KMS-11 (cell line): ENCODE results near the gene BICRA.
"Not testable (repeated sequence)": the region's sequence is repeated elsewhere in the genome, so short reads cannot be mapped to it uniquely, and the experiment has no call there.

ENCODE experiments used
- H2AFZ ChIP-seq: fragments of 200-600 bp; sonication (generic); 2 replicates; pipeline ENCODE4 v1.6.1; 2016; ENCODE audit warnings: antibody characterized with exemption, mixed run types, low read depth
- H3K27ac ChIP-seq: fragments of 200-600 bp; sonication (generic); 2 replicates; pipeline ENCODE4 v1.6.1; 2016; ENCODE audit warnings: mild to moderate bottlenecking, mixed run types
- H3K27me3 ChIP-seq: fragments of 200-600 bp; sonication (generic); 2 replicates; pipeline ENCODE4 v1.6.1; 2017; ENCODE audit warnings: mild to moderate bottlenecking, low read depth, mixed run types, moderate library complexity; ENCODE audit not compliant: insufficient read depth
- H3K36me3 ChIP-seq: fragments of 200-600 bp; sonication (generic); 2 replicates; pipeline ENCODE4 v1.6.1; 2017; ENCODE audit warnings: mild to moderate bottlenecking, mixed run types; ENCODE audit not compliant: insufficient read depth
- H3K4me1 ChIP-seq: fragments of 200-600 bp; sonication (generic); 2 replicates; pipeline ENCODE4 v1.6.1; 2016; ENCODE audit warnings: mild to moderate bottlenecking, low read depth, mixed run types; ENCODE audit not compliant: poor library complexity, severe bottlenecking
- H3K4me2 ChIP-seq: fragments of 200-600 bp; sonication (generic); 2 replicates; pipeline ENCODE4 v1.7.0; 2016; ENCODE audit warnings: mild to moderate bottlenecking, mixed run types
- H3K4me3 ChIP-seq: fragments of 200-600 bp; sonication (generic); IDR thresholded peaks from 2 replicates; pipeline ENCODE4 v1.6.1; 2017; ENCODE audit warnings: low read depth, low read length, mixed read lengths; ENCODE audit not compliant: insufficient read depth
- H3K79me2 ChIP-seq: fragments of 200-600 bp; sonication (generic); 2 replicates; pipeline ENCODE4 v1.6.1; 2016; ENCODE audit warnings: low read depth, mixed run types; ENCODE audit not compliant: insufficient read depth
- H3K9ac ChIP-seq: fragments of 200-600 bp; sonication (generic); 2 replicates; pipeline ENCODE4 v1.6.1; 2016; ENCODE audit warnings: mild to moderate bottlenecking, mixed run types
- H4K20me1 ChIP-seq: fragments of 200-600 bp; sonication (generic); 2 replicates; pipeline ENCODE4 v1.6.1; 2016; ENCODE audit warnings: mild to moderate bottlenecking, mixed run types; ENCODE audit not compliant: insufficient read depth
- TF ChIP-seq, protein P1 (sequence below): fragments of 200-600 bp; sonication (generic); conservative IDR thresholded peaks from 2 replicates; pipeline ENCODE4 v1.6.1; 2017; ENCODE audit warnings: low read depth, mild to moderate bottlenecking, antibody characterized with exemption, low read length, moderate library complexity, mixed read lengths

BICRA gene

DNA sequence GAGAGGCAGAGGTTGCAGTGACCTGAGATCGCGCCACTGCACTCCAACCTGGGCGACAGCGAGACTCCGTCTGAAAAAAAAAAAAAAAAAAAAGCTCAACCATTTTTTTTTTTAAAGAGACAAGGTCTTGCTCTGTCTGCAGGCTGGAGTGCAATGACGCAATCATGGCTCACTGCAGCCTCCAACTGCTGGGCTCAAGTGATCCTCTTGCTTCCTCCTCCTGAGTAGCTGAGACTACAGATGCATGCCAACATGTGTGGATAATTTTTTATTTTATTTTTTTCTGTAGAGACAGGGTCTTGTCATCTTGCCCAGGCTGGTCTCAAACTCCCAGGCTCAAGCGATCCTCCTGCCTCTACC lies 114.6 kb downstream of the BICRA start:
- H3K27me3 ChIP-seq = peaks cover 78% of the 10 kb centered on the region
- H2AFZ ChIP-seq = peak overlapping the region; percentile 58; the same call in 1 of the 2 replicates
- H3K4me1 ChIP-seq = peaks cover 17% of the 10 kb centered on the region
- TF ChIP-seq, protein P1, sequence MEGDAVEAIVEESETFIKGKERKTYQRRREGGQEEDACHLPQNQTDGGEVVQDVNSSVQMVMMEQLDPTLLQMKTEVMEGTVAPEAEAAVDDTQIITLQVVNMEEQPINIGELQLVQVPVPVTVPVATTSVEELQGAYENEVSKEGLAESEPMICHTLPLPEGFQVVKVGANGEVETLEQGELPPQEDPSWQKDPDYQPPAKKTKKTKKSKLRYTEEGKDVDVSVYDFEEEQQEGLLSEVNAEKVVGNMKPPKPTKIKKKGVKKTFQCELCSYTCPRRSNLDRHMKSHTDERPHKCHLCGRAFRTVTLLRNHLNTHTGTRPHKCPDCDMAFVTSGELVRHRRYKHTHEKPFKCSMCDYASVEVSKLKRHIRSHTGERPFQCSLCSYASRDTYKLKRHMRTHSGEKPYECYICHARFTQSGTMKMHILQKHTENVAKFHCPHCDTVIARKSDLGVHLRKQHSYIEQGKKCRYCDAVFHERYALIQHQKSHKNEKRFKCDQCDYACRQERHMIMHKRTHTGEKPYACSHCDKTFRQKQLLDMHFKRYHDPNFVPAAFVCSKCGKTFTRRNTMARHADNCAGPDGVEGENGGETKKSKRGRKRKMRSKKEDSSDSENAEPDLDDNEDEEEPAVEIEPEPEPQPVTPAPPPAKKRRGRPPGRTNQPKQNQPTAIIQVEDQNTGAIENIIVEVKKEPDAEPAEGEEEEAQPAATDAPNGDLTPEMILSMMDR = no peak
- no peak overlapping the region for H3K27ac ChIP-seq
- H3K79me2 ChIP-seq = no peaks in the 10 kb centered on the region
- no peaks in the 10 kb centered on the region for H3K36me3 ChIP-seq
- peak overlapping the region; percentile 72 for H3K4me2 ChIP-seq
- H3K4me3 ChIP-seq = no peak overlapping the region
- H3K9ac ChIP-seq = peak overlapping the region; percentile 34; the same call in 1 of the 2 replicates
- H4K20me1 ChIP-seq = no peaks in the 10 kb centered on the region

GRCh38 chr19:47725759-47726401 lies 116.9 kb downstream of the BICRA start:
- TF ChIP-seq, protein P1 = no peak
- Histone ChIP-seq H3K4me1 (peaks cover 17% of the 10 kb centered on the region), H3K36me3 (no peaks in the 10 kb centered on the region), H2AFZ (no peak overlapping the region), H3K9ac (no peak overlapping the region), H3K79me2 (no peaks in the 10 kb centered on the region), H3K27me3 (peaks cover 84% of the 10 kb centered on the region), H3K4me3 (no peak overlapping the region), H4K20me1 (no peaks in the 10 kb centered on the region), H3K4me2 (no peak overlapping the region), H3K27ac (no peak overlapping the region)

- no peaks in the 10 kb centered on the region for H3K79me2 ChIP-seq
- TF ChIP-seq, protein P1 = no peak
- peaks cover 85% of the 10 kb centered on the region for H3K27me3 ChIP-seq
- H3K4me3 ChIP-seq = no peak overlapping the region
- no peaks in the 10 kb centered on the region for H3K36me3 ChIP-seq
- H3K4me1 ChIP-seq = peaks cover 17% of the 10 kb centered on the region
- no peak overlapping the region for H3K27ac ChIP-seq
- H4K20me1 ChIP-seq = no peaks in the 10 kb centered on the region
- no peak overlapping the region for H2AFZ ChIP-seq
- no peak overlapping the region for H3K9ac ChIP-seq
- no peak overlapping the region for H3K4me2 ChIP-seq
Measured at GRCh38 chr19:47726467-47726866, 117.5 kb downstream of the BICRA start.

GRCh38 chr19:47728295-47728694 lies 119.4 kb downstream of the BICRA start:
- not testable (repeated sequence) for H3K4me1 ChIP-seq, H3K27ac ChIP-seq, H3K36me3 ChIP-seq, H3K9ac ChIP-seq, H3K4me3 ChIP-seq, H3K4me2 ChIP-seq, H2AFZ ChIP-seq, H3K79me2 ChIP-seq, H4K20me1 ChIP-seq
- H3K27me3 ChIP-seq = peaks cover 87% of the 10 kb centered on the region

GRCh38 chr19:47729468-47729798 lies 120.5 kb downstream of the BICRA start:
- Histone ChIP-seq H3K36me3 (no peaks in the 10 kb centered on the region), H3K9ac (no peak overlapping the region), H3K4me3 (no peak overlapping the region), H3K27me3 (peaks cover 94% of the 10 kb centered on the region), H3K27ac (no peak overlapping the region), H3K79me2 (no peaks in the 10 kb centered on the region), H3K4me2 (no peak overlapping the region), H3K4me1 (no peaks in the 10 kb centered on the region), H4K20me1 (no peaks in the 10 kb centered on the region), H2AFZ (no peak overlapping the region)
- TF ChIP-seq, protein P1 = no peak
